Measurements from ENCODE around the gene DDHD1. TPM values are rescaled to one million over a fixed set of nuclear protein-coding genes. Genes with fewer than 3 reads are reported as not detected.

The DDHD1 gene
- total RNA-seq, 3 donors from 2014 or later (not counting 1 experiment from before 2014, with no cell fraction given), result 76.6 to 82.3 (median 80.9) TPM

DNA sequence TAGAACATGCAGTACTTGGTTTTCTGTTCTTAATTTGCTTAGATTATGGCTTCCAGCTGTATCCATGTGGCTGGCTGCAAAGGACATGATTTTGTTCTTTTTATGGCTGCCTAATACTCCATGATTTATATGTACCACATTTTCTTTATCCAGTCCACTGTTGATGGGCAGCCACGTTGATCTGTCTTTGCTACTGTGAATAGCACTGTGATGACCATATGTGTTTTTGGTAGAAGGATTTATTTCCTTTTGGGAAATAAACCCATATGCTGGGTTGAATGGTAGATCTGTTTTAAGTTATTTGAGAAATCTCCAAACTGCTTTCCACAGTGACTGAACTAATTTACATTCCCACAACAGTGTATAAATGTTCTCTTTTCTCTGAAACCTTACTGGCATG lies 116.1 kb downstream of the DDHD1 start:
- no peak overlapping the region for H3K27ac ChIP-seq (ENCODE audit: low read length)
- H3K27ac Mint-ChIP-seq, result no peak overlapping the region
- H3K4me1 ChIP-seq (ENCODE audit: control insufficient read depth, insufficient read depth, low read length), result no peaks in the 10 kb centered on the region
- peaks cover 24% of the 10 kb centered on the region for H3K36me3 Mint-ChIP-seq
- no peaks in the 10 kb centered on the region for H3K9me3 Mint-ChIP-seq
- intact Hi-C loops (cut with micrococcal nuclease), result no loop called here
- no peaks in the 10 kb centered on the region for H3K27me3 ChIP-seq (ENCODE audit: control insufficient read depth, insufficient read depth, low read length)
- TF ChIP-seq, protein P1, sequence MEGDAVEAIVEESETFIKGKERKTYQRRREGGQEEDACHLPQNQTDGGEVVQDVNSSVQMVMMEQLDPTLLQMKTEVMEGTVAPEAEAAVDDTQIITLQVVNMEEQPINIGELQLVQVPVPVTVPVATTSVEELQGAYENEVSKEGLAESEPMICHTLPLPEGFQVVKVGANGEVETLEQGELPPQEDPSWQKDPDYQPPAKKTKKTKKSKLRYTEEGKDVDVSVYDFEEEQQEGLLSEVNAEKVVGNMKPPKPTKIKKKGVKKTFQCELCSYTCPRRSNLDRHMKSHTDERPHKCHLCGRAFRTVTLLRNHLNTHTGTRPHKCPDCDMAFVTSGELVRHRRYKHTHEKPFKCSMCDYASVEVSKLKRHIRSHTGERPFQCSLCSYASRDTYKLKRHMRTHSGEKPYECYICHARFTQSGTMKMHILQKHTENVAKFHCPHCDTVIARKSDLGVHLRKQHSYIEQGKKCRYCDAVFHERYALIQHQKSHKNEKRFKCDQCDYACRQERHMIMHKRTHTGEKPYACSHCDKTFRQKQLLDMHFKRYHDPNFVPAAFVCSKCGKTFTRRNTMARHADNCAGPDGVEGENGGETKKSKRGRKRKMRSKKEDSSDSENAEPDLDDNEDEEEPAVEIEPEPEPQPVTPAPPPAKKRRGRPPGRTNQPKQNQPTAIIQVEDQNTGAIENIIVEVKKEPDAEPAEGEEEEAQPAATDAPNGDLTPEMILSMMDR (IDR thresholded peaks at IDR 0.05), result no peak
- no peaks in the 10 kb centered on the region for H3K27me3 Mint-ChIP-seq (ENCODE audit: low read depth in 2 of 2)
- H3K4me1 Mint-ChIP-seq, result no peaks in the 10 kb centered on the region
- ATAC-seq (no peak), DNase-seq (no peak)
- H3K9me3 ChIP-seq (ENCODE audit: control insufficient read depth, insufficient read depth, low read length), result no peaks in the 10 kb centered on the region
- peaks cover 45% of the 10 kb centered on the region for H3K36me3 ChIP-seq (ENCODE audit: control insufficient read depth, insufficient read depth, low read length)
- 86% methylated on average over 1 of the region's 1 CpG for WGBS (ENCODE audit: insufficient coverage)
- no peak overlapping the region for H3K4me3 Mint-ChIP-seq
- no peak overlapping the region for H3K4me3 ChIP-seq (ENCODE audit: low read length)

DNA sequence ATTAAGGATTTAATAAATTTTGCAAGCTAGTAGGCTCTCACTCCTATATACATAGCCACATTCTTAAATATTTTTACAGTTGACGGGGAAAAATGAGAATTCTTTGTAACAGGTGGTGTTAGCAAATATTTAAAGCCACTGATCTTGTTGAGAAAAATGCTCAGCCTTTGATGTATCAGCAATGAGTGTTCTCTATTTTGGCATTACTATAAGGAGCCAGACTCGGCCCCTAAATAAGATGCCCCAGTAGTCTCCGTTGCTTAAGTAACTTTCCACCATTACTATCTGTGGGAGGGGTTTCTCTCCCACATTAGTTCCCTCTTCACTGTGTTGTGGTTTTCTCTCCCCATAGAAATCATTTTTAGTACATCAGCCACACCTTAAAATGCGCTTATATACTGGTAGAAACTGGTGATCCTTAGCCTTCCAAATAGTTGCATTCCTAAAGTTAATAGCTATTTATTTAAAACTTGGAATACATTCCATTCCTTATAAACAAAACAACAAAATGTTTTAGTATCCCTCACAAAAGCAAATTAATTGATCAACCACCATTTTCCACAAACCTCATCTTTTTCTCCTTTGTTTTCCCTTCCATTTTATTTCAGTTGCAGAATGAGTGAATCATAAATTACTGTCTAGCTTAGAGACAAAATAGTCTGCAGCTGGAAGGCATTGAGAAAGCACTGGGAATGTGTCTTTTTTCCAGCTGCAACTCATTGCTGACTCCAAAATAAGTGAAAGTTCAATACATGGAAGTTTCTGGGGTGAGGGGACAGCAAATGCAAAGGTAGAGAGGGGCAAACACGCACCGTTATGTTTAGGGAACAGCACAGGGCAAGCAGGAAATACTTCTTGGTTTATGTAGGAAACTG lies 117.5 kb downstream of the DDHD1 start:
- intact Hi-C loops (cut with micrococcal nuclease), result no loop called here
- no peaks in the 10 kb centered on the region for H3K4me1 ChIP-seq (ENCODE audit: control insufficient read depth, insufficient read depth, low read length)
- H3K4me3 ChIP-seq (ENCODE audit: low read length), result no peak overlapping the region
- Mint-ChIP-seq H3K4me3 (no peak overlapping the region), H3K36me3 (peaks cover 17% of the 10 kb centered on the region), H3K27me3 (ENCODE audit: low read depth in 2 of 2) (no peaks in the 10 kb centered on the region), H3K27ac (no peak overlapping the region), H3K9me3 (no peaks in the 10 kb centered on the region), H3K4me1 (no peaks in the 10 kb centered on the region)
- ATAC-seq (no peak), DNase-seq (no peak)
- TF ChIP-seq, protein P1 (IDR thresholded peaks at IDR 0.05), result no peak
- H3K36me3 ChIP-seq (ENCODE audit: control insufficient read depth, insufficient read depth, low read length), result peaks cover 33% of the 10 kb centered on the region
- no peaks in the 10 kb centered on the region for H3K9me3 ChIP-seq (ENCODE audit: control insufficient read depth, insufficient read depth, low read length)
- H3K27ac ChIP-seq (ENCODE audit: low read length), result no peak overlapping the region
- no peaks in the 10 kb centered on the region for H3K27me3 ChIP-seq (ENCODE audit: control insufficient read depth, insufficient read depth, low read length)
- WGBS (ENCODE audit: insufficient coverage), result 100% methylated on average over 4 of the region's 6 CpGs

DNA sequence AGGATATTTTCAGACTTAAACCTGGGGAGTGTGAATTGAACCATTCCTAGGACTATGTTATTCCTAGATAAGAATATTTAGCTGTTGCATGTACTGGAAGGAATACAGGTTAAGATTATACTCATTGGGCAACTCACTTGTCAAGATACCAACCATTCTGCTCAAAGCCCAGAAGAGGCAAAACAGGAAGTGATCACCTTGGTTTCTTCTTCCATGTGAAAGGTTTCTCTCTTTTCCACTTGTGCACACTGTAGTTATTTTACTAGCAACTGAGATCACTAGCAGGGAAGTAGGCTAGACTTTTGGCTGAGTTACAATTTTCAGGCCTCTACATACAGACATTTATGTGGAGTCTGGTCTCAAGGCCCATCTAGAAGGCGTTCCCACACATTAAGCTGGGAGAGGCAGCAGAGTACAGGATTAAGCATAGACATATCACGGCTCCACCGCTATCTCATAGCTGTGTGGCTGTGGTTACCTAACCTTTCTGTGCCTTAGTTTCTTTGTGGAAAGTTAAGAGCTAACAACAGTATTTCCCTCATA lies 118.4 kb downstream of the DDHD1 start:
- no peak overlapping the region for H3K4me3 ChIP-seq (ENCODE audit: low read length)
- Mint-ChIP-seq H3K9me3 (no peaks in the 10 kb centered on the region), H3K4me1 (no peaks in the 10 kb centered on the region), H3K4me3 (no peak overlapping the region), H3K27ac (no peak overlapping the region), H3K27me3 (ENCODE audit: low read depth in 2 of 2) (no peaks in the 10 kb centered on the region), H3K36me3 (peaks cover 17% of the 10 kb centered on the region)
- H3K4me1 ChIP-seq (ENCODE audit: control insufficient read depth, insufficient read depth, low read length), result no peaks in the 10 kb centered on the region
- peaks cover 26% of the 10 kb centered on the region for H3K36me3 ChIP-seq (ENCODE audit: control insufficient read depth, insufficient read depth, low read length)
- no peaks in the 10 kb centered on the region for H3K27me3 ChIP-seq (ENCODE audit: control insufficient read depth, insufficient read depth, low read length)
- WGBS (ENCODE audit: insufficient coverage), result 100% methylated on average over 3 of the region's 3 CpGs
- TF ChIP-seq, protein P1 (IDR thresholded peaks at IDR 0.05), result no peak
- intact Hi-C loops (cut with micrococcal nuclease), result no loop called here
- DNase-seq, result no peak
- no peak overlapping the region for H3K27ac ChIP-seq (ENCODE audit: low read length)
- no peaks in the 10 kb centered on the region for H3K9me3 ChIP-seq (ENCODE audit: control insufficient read depth, insufficient read depth, low read length)
- ATAC-seq, result no peak

Data from natural killer cell (primary cell).